Measurements from ENCODE around the gene SMTN.

Gene SMTN

GRCh38 chr22:31080848-31081649, at the start of gene SMTN:
Gene SMTN (plus strand): TSS chr22:31081318. CDS start chr22:31083259, 1,941 bp downstream.
- peak within 1 kb of the TSS; percentile 84 for H3K27ac ChIP-seq
- TF ChIP-seq CTCF (conservative IDR thresholded peaks at IDR 0.05) (no peak), ZFX (IDR thresholded peaks at IDR 0.05) (no peak)

- no peak for TF ChIP-seq ZFX (IDR thresholded peaks at IDR 0.05)
- peak; percentile 47 for TF ChIP-seq CTCF (conservative IDR thresholded peaks at IDR 0.05)
- H3K27ac ChIP-seq: no peak overlapping the region; the same call in 1 of the 2 replicates
Measured at GRCh38 chr22:31036671-31037550, 44.2 kb upstream of the SMTN start.

- H3K27ac ChIP-seq: no peak overlapping the region
- no peak for TF ChIP-seq CTCF (conservative IDR thresholded peaks at IDR 0.05)
- TF ChIP-seq ZFX (IDR thresholded peaks at IDR 0.05): no peak
Measured at GRCh38 chr22:31038686-31039085, 42.4 kb upstream of the SMTN start.

- TF ChIP-seq CTCF (conservative IDR thresholded peaks at IDR 0.05) (no peak), ZFX (IDR thresholded peaks at IDR 0.05) (no peak)
- H3K27ac ChIP-seq: no peak overlapping the region
Measured at GRCh38 chr22:31039393-31039792, 41.7 kb upstream of the SMTN start.

GRCh38 chr22:31040542-31041398, 40.3 kb upstream of the SMTN start:
- no peak overlapping the region for H3K27ac ChIP-seq
- TF ChIP-seq ZFX (IDR thresholded peaks at IDR 0.05) (no peak), CTCF (conservative IDR thresholded peaks at IDR 0.05) (no peak)

- TF ChIP-seq ZFX (IDR thresholded peaks at IDR 0.05): no peak
- TF ChIP-seq CTCF (conservative IDR thresholded peaks at IDR 0.05): no peak
- H3K27ac ChIP-seq: no peak overlapping the region
Measured at GRCh38 chr22:31044262-31044861, 36.8 kb upstream of the SMTN start.
